ENCODE measurements around the gene COL26A1.

The COL26A1 gene

DNA sequence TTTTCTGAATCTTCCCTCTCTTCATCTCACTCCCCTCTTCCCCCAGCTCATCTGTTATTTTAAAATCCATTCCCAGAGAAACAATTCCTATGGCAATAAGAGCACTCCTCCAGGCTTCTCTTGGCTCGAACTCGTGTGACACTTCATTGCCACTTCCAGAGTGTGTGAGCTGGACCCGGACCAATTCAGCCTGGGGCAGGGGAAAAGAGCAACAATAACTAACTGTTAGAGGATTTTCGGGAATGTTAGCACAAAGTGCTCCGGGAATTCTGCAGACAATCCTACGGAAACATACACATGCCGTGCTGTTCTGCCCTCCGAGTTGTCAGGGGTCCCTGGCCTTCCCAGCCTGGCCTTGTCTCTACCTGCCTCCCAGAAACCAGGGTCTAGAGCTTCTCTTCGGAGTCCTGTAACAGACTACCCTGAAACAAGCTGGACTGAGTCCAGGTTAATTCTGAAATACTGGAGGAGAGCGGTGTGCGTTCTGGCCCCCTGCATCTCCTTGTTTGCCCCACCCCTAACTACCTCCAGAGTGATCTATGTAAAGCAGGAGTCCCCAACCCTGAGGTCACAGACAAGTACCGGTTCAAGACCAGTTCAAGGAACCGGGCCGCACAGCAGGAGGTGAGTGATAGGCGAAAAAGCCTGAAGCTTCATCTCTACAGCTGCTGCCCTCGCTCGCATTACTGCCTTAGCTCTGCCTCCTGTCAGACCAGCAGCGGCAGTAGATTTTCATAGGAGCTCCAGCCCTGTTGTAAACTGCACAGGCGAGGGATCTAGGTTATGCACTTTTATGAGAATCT, 11.3 kb downstream of the COL26A1 start:
- DNase-seq = no peak

DNA sequence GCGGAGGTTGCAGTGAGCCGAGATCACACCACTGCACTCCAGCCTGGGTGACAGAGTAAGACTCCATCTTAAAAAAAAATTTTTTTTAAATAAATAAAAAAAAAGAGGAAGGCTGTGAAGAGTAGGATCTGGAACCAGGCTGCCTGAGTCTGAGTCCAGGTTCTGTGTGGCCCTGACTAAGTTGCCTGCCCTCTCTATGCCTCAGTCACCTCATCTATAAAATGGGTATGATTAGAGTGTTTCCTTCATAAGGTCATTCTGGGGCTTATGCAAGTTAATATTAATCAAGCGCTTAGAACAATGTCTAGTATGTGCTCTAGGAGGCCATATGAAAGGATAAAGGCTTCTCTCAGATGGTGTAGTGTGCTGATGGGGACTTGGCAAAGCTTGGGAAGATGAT, 12.3 kb downstream of the COL26A1 start:
- DNase-seq = no peak

DNA sequence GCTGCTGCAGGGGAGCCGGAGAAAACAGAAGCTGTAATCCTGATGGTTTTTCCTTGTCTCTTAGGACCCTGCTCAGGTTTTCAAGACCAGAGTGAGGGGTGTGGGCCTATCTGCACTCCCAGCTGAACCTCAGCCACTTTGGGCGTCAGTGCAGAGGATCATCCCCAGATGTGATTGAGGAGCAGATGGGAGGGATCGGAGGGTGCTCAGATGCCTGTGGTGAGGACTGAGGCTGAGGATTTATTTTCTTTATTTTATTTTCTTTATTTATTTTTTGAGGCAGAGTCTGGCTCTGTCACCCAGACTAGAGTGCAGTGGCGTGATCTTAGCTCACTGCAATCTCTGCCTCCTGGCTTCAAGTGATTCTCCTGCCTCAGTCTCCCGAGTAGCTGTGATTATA, 13.9 kb downstream of the COL26A1 start:
- no peak for DNase-seq

DNA sequence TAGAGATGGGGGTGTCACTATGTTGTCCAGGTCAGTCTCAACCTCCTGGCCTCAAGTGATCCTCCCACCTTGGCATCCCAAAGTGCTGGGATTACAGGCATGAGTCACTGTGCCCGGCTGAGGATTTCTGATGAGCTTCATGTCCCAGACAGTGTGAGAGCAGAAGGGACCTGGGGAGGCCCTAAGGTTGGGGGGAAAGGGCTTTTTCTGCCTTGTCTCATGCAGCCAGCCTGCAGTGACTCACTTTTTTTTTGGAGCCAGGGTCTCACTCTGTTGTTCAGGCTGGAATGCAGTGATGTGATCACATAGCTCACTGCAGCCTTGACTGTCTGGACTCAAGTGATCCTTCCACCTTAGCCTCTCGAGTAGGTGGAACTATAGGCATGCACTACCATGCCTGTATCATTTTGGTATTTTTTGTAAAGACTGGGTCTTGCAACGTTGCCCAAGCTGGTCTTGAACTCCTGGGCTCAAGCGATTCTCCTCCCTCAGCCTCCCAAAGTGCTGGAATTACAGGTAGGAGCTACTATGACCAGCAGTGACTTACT, 14.6 kb downstream of the COL26A1 start:
- DNase-seq = no peak

DNA sequence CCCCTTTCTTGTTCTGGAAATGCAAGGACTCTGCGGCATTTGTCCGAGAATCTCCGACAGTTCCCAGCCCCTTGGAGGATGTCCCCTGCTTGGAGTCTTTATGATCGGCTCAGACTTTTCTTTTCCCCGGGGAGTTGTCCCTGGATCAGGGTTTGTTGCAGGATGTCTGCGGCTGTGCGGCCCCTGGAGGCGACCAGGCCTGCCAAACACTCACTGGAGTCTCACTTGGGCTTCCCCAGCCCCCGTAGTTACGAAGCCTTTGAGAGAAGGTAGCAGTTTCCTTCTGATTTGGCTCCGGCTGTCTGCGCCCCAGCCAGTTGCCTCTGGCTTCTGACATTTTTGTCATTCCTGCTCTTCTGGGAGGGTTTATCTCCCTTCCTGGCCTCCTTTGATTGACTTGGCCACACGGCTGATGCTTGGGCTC, 16.1 kb downstream of the COL26A1 start:
- no peak for DNase-seq

DNA sequence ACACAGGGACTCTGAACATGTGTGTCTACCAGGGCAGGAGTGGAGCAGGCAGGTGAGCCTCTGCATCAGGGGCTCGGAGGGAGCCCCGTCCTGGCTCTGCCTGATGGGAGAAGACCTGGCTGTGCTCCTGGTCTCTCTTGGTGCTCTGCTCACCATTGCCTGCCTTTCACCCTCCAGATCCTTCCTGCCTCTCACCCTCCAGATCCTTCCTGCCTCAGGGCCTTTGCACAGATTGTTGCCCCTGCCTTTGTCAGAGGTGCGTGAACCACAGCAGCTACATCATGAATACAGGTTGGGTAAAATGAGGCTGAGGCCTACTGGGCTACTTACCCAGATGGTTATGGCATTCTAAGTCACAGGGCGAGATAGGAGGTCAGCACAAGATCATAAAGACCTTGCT, 16.6 kb downstream of the COL26A1 start:
- DNase-seq = no peak

DNA sequence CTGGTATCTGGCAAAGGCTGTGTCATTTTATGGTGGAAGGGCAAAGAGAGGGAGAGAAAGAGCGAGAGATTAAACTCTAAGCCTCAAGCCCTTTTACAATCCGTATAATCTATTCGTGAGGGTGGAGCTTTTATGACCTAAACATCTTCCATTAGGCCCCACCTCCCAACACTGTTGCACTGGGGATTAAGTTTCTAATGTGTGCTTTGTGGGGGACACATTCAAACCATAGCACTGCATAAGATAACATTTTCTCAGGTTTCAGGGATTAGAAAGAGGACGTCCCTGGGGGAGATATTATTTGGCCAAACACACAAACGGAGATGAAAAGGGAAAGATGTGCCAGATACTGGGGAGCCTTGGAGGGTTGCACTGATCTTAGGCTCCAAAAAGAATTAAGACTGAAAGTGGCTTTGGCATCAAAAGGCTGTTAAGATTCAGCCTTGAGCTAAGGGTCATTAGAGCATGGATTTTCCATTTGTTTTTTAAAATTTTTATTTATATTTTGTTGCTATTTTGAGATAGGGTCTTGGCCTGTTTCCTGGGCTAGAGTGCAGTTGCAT, 19.0 kb downstream of the COL26A1 start:
- no peak for DNase-seq

DNA sequence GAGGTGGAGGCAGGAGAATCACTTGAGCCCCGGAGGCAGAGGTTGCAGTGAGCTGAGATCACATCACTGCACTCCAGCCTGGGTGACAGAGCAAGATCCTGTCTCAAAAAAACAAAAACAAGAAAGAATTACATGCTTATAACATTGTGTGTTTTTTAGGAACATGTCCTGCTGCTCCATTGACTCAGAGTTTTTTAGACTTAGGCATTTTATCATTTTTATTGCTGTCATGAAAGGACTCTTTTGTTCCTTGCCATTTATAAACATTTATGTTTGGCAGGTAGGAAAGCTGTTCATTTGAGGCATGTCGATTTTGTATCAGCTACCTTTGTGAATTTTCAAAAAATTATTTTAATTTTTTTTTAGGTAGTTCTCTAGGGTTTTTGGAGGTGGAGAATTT, 20.3 kb downstream of the COL26A1 start:
- DNase-seq = no peak

DNA sequence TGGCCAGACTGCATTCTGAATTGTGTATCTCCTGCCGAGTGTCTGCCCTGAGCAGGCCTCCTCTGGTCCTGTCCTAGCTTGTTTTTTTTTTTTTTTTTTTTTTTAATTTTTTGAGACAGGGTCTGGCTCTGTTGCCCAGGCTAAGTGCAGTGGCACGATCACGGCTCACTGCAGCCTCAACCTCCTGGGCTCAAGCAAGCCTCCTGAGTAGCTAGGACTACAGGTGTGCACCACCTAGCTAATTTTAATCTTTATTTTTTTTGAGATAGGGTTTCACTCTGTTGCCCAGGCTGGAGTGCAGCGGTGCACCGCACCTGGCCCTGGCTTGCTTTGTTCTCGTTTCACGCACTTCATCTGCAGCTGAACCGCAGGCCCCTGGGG, 23.5 kb downstream of the COL26A1 start:
- DNase-seq = no peak

DNA sequence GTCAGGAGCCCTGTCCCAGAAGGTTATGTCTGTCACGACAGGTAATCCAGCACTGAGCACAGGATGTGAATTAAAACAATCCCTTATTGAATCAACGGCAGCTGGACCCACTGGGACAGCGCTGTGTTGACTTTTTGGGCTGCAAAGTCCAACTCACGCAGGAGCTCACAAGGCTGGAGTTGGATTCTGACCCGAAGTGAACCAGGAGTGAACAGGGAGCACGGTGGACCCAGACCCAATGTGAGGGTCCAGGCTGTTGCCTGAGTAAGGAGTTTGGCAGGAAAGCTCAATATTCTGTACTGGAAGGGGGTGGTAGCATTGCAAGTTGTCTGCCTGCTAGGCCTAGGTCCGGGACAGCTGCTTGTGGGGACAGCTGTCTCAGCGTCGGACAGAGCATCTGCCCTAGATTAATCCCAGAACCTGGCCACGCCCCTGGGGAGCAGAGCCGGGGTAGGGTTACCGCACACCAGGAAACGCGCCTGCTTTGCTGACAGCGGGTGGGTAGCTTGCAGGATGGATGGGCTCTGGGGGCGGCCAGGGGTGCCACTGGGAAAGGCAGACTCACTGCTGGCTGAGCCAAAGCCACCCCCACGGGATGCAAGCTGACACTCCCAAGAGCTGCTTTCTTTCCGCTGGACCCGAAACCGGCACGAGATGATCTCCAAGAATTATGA, 24.0 kb downstream of the COL26A1 start:
- DNase-seq = no peak

DNA sequence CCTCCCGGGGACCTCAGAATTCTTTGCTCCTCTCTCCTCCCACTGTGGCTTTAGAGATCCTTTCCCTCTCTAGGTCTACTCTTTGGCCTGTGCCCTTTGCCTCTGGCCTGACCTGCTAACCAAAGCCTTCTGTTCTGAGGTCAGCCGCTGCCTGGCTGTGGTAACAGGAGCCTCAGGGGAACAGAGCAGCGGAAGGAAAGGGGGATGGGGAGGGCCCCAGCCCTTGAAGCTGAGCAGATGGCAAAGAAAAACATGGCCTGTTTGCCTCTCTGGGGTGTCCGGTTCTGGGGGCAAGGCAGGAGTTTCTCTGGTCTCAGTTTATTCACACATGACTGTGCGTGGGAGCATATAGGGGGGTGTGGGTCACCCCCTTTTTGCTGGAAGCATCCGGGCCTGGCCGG, 28.2 kb downstream of the COL26A1 start:
- DNase-seq = peak in 1 of 5 experiments; percentile 73

DNA sequence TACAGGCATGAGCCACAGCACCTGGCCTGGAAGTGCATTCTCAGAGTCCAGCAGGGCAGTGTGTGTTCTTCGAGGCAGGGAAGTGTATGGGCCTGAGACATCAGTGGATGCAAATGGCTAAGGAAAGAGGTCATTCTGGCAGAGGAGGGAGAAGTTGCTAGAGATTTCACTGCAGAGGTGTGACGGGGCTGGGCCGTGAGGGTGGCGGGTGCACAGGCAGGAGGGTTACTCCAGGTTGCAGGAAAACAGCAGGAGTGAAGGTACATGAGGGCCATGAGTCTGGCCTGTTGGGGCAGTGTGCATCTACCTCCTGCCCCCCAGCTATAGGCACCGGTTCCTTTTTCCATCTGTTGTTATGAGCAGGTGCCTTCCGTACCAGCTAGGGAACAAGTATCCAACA, 29.3 kb downstream of the COL26A1 start:
- DNase-seq = no peak

DNA sequence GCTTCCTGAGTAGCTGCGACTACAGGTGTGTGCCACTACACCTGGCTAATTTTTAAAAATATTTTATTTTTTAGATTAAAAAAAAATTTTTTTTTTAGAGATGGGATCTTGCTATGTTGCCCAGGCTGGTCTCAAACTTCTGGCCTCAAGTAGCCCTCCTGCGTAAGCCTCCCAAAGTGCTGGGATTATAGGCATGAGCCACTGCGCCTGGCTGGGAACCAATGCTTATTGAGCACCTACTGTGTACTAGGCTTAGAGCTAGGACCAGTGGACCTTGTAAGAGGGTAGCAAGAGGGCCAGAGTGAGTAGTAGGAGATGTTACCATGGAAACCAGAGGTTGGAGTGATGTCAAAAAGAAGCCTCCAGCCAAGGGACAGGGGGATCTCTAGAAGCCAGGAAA, 31.2 kb downstream of the COL26A1 start:
- no peak for DNase-seq

DNA sequence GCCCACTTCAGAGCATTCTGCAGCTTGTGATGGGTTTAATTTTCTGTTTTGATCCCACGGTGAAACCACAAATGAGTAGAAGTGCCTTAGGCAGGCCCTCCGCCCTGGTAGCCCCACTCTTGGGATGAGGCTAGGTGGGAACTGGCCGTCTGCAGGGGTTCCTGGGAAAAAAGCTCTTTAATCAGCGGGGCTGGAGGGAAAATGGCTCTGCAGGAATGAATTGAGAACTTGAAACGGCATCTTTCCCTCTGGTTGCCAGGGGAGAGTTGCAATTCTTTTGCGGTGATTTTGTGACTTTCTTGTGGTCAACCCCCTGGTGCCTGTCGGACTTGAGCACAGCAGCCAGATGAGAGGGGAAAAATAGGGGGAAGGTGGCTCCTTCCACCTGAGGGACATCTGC, 32.7 kb downstream of the COL26A1 start:
- DNase-seq = no peak

DNA sequence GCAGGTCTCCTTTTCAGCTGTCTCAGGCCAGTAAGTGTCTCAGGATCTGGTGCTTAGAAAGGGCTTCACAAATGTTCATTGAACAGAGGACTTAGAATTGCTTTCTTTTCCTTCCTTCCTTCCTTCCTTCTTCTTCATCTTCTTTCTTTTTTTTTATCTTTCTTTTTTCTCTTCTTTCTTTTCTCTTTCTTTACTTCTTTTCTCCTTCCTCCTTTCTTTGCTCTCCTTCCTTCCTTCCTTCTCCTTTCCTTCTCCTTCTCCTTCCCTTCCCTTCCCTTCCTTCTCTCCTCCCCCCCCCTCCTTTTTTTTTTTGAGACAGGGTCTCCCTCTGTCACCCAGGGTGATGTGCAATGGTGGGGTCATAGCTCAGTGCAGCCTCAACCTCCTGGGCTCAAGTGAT, 34.6 kb downstream of the COL26A1 start:
- DNase-seq = no peak

DNA sequence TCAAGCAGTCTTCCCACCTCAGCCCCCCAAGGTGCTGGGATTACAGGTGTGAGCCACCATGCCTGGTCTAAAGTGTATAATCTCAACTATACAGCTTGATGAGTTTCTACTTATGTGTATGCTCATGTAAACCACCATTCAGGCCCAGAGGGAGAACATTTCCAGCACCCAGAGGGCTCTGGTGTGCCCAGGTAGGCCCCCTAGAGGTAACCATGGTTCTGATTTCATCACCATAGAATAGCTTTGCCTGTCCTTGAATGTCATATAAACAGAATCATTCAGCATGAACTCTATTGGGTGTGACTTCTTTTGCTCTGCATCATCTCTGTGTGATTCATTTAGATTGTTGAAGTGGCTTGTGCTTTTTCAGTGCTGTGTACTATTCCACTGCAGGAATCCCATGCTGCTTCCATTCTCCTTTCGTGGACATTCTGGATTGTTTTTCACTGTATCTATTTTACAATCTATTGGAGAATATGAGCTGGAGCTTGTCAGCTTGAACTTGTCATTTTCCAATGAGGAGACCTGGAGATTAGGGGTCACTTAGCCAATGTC, 35.2 kb downstream of the COL26A1 start:
- peak in 1 of 5 experiments; percentile 5 for DNase-seq

DNA sequence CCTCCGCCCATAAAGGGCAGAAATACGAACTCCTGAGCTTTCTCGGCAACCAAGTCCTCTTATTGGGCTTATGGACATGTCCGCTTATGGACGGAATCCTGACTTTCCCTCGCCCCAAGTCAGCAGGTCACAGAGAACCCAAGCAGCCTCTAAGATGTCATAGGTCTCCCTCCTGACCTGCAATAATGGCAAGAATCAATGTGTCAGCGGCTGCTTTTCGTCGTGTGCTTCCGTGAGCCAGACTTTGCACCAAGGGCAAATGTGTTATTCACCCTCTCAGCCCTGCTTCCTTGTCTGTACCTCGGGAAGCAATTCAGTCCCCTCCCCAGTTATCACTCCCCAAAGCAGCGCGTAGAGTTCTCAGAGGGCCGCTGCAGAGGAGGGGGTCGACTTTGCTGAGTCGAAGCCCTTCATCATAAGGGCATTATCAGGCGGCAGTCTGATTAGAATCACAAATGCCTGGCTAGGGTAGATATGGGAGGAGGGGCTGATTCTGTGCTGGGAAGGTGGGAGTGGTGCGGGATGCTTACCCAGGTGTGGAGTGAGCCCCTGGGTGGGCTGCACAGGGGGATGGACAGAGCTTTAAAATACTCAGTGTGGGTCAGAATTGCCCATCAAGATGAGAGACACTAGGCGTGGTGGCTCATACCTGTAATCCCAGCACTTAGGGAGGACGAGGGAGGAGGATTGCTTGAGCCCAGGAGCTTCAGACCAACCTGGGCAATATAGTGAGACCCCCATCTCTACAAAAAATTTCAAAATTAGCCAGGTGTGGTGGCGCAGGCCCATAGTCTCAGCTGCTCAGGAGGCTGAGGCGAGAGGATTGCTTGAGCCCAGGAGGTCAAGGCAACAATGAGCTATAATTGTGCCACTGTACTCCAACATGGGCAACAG, 36.0 kb downstream of the COL26A1 start:
- DNase-seq = no peak

DNA sequence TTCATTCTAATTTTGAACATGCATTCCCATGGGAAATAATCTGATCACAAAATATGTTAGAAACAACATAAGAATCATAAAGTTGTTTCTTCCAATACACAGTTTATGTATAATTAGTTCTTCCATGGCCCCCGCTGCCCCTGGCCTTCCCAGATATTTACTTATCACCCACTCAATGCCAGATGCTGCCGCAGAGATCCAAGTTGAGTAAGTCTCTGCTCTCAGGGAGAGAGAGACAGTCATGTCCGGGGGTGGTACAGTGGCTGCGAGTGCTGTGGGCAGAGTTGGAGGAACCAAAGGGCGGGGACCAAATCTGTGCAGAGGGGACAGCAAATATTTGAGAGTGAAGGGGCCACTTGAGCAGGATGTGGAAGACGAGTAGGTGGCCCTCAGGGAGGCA, 37.1 kb downstream of the COL26A1 start:
- DNase-seq = no peak

DNA sequence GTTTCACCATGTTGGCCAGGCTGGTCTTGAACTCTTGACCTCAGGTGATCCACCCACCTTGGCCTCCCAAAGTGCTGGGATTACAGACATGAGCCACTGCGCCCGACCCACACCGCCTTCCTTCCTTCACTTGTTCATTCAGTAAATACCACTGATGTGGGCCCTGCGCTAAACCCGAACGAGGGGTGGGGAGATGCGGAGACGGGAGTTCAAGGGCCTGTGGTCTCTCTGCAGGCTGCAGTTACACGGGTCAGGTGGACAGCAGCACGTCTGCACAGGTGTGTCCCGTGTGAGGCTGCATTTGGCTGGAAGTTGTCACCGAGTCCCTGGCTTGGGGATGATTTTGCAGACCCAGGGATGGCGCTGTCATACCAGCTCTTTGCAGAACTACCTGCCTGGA, 38.1 kb downstream of the COL26A1 start:
- no peak for DNase-seq

DNA sequence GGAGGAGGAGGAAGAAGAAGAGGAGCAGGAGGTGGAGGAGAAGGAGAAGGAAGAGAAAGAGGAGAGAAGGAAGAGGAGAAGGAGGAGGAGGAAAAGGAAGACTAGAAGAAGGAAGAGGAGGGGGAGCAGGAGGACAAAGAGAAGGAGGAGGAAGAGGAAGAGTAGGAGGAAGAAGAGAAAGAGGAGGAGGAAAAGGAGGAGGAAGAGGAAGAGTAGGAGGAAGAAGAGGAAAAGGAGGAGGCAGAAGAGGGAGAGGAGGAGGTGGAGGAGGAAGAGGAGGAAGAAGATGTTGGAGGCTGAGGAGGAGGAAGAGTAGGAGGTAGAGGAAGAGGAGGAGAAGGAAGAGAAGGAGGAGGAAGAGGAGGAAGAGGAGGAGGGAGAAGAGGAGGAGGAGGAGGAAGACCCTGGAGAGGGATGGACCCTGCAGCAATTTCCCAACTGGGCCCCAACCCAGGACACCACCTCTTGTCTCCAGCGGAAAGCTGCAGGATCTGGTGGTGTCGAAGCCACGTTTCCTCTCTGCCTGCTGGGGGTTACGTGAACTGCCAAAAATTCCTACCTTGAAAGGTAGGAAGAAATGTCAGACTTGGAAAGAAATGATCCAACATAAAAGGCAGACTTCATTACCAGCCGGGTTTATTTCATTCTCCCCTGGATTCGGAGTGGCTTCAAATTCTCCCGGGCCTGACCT, 38.9 kb downstream of the COL26A1 start:
- no peak for DNase-seq

DNA sequence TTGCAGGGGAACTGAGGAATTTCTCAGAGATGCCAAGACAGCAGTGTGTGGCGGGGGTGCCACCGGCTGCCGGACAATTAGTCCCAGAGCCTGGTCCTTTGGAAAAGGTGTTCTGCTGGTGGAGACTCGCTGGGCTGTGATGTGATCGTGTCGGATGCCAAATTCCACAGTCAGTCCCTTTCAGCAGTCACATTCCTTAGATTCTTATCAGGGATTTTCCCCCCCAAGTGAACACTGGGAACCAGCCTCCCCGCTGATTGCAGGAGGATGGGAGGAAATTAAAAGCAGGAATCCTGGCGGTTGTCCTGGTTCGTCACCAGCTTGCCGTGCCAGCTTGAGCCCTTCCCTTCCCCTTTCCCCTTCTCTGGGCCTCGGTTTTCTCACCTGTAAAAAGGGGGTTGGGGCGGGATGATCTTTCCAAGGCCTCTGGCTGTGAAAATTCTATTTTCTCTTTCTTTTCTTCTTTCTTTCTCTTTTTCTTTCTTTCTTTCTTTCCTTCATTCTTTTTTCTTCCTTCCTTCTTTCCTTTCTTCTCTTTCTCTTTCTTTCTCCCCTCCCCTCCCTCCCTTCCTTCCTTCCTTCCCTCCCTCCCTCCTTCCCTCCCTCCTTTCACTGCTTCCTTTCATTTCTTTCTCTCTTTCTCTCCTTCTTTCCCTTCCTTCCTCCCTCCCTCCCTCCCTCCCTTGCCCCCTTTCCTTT, 39.6 kb downstream of the COL26A1 start:
- no peak for DNase-seq

Data from T-helper 2 cell (primary cell).